Stimulated activated CD4-positive, alpha-beta T cell treated with anti-CD3 and anti-CD28 coated beads, Interleukin-1b, Interleukin-23, amount 100 ng/mL, for 1 hour (primary cell): ENCODE results near the gene TMEM134.

Experiments
- DNase-seq, 2 donors: peaks; one replicate each; pipeline ENCODE4 v3.0.0-alpha.2; 2020; ENCODE audit warnings: low read depth in 2 of 2

Gene TMEM134

GRCh38 chr11:67458266-67458665 is 10.8 kb downstream of the TMEM134 start:
- DNase-seq, result no peak

GRCh38 chr11:67457453-67457852 is 11.6 kb downstream of the TMEM134 start:
- DNase-seq, result no peak

- no peak for DNase-seq
Measured at GRCh38 chr11:67456068-67456705, 12.9 kb downstream of the TMEM134 start.

GRCh38 chr11:67455054-67455453 is 14.0 kb downstream of the TMEM134 start, which contains the start of gene CABP4:
Gene CABP4, plus strand, starts transcription at chr11:67455354. Its CDS starts 70 bp downstream, at chr11:67455424.
- DNase-seq, result no peak

- no peak for DNase-seq
Measured at GRCh38 chr11:67453816-67454732, 15.0 kb downstream of the TMEM134 start.

- DNase-seq, result no peak
Measured at GRCh38 chr11:67452141-67452952, 16.7 kb downstream of the TMEM134 start, which contains the start of gene GPR152. Gene GPR152, minus strand, starts transcription at chr11:67452729. Its CDS starts 5 bp downstream, at chr11:67452724.

- DNase-seq, result no peak
Measured at GRCh38 chr11:67451658-67451976, 17.4 kb downstream of the TMEM134 start.

- DNase-seq, result no peak
Measured at GRCh38 chr11:67450796-67451657, 18.0 kb downstream of the TMEM134 start.

GRCh38 chr11:67449116-67449844 is 19.8 kb downstream of the TMEM134 start:
- no peak for DNase-seq

- DNase-seq, result no peak
Measured at GRCh38 chr11:67448220-67448609, 20.8 kb downstream of the TMEM134 start.

- no peak for DNase-seq
Measured at GRCh38 chr11:67445515-67445914, 23.5 kb downstream of the TMEM134 start.

GRCh38 chr11:67442504-67443404 is 26.3 kb downstream of the TMEM134 start:
- DNase-seq, result no peak

GRCh38 chr11:67441731-67442351 is 27.2 kb downstream of the TMEM134 start:
- no peak for DNase-seq

- DNase-seq, result no peak
Measured at GRCh38 chr11:67441098-67441563, 27.9 kb downstream of the TMEM134 start.

GRCh38 chr11:67440229-67441097 is 28.6 kb downstream of the TMEM134 start:
- DNase-seq, result no peak

GRCh38 chr11:67439321-67440228 is 29.5 kb downstream of the TMEM134 start:
- no peak for DNase-seq
